ENCODE measurements around the gene YPEL4. TPM values are rescaled to one million over a fixed set of nuclear protein-coding genes. Genes with fewer than 3 reads are reported as not detected.
A peak's percentile ranks its signal among the peaks of the same experiment; 100 is the strongest.
"Not testable (repeated sequence)": the region's sequence is repeated elsewhere in the genome, so short reads cannot be mapped to it uniquely, and the experiment has no call there.

YPEL4 gene
- total RNA-seq, 3 donors from 2014 or later: 0.39 to 2.4 (median 0.58) TPM

- H3K9me3 ChIP-seq: no peaks in the 10 kb centered on the region
- DNase-seq: no peak
- intact Hi-C loops (cut with DNase I, micrococcal nuclease): no loop called here
- peaks cover 4% of the 10 kb centered on the region for H3K36me3 ChIP-seq (ENCODE audit: low read depth)
- peaks cover 8% of the 10 kb centered on the region for H3K4me1 ChIP-seq (ENCODE audit: low read depth)
- no peak for TF ChIP-seq CTCF (IDR thresholded peaks at IDR 0.05)
- H3K4me3 ChIP-seq: peak overlapping the region; percentile 25
- peak; percentile 4 for ATAC-seq
These were observed 7.1 kb upstream of the YPEL4 start for GRCh38 chr11:57656885-57657193.

DNA sequence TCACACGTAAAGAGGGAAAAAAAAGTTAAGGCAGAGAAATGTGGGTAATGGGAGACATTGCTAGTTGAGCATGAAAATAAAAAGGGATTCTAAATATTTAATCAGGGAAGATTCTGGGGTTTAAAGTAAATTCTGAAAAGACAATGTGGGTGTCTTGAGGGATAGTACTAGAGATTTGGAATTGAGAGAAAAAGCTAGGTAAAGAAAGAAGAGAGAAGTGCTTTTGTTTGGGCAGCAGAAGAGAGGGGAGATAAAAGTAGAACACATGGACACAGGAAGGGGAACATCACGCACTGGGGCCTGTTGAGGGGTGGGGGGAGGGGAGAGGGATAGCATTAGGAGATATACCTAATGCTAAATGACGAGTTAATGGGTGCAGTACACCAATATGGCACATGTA is 3.5 kb upstream of the YPEL4 start:
- H3K36me3 ChIP-seq (ENCODE audit: low read depth): peaks cover 4% of the 10 kb centered on the region
- intact Hi-C loops (cut with DNase I, micrococcal nuclease): no loop called here
- ATAC-seq: no peak
- DNase-seq: no peak
- no peak for TF ChIP-seq CTCF (IDR thresholded peaks at IDR 0.05)
- peaks cover 3% of the 10 kb centered on the region for H3K4me1 ChIP-seq (ENCODE audit: low read depth)
- no peaks in the 10 kb centered on the region for H3K9me3 ChIP-seq
- H3K4me3 ChIP-seq: no peak overlapping the region

DNA sequence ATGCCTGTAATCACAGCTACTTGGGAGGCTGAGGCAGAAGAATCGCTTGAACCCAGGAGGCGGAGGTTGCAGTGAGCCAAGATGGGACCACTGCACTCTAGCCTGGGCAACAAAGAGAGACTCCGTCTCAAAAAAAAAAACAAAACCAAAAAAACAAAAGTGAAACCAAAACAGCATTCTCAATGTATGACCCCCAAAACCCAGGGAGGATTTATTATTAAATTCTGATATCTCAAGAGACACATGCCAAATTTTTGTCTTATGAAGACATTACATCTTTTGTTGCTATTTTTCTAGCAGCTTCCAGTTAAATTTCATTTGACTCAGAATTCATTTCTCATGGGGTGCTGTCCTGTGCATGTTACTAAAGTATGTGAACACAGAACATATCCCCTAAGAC is 3.0 kb upstream of the YPEL4 start:
- DNase-seq (no peak), ATAC-seq (no peak)
- Histone ChIP-seq H3K4me1 (ENCODE audit: low read depth) (peaks cover 3% of the 10 kb centered on the region), H3K4me3 (no peak overlapping the region), H3K9me3 (no peaks in the 10 kb centered on the region), H3K36me3 (ENCODE audit: low read depth) (peaks cover 4% of the 10 kb centered on the region)
- intact Hi-C loops (cut with DNase I, micrococcal nuclease): no loop called here
- TF ChIP-seq CTCF (IDR thresholded peaks at IDR 0.05): no peak

DNA sequence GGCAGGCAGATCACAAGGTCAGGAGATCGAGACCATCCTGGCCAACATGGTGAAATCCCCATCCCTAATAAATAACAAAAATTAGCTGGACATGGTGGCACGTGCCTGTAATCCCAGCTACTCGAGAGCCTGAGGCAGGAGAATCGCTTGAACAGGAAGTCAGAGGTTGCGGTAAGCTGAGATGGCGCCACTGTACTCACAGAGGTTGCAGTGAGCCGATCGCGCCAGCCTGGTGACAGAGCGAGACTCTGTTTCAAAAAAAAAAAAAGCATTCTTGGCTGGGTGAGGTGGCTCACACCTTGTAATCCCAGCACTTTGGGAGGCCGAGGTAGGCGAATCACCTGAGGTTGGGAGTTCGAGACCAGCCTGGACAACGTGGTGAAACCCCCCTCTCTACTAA is 2.5 kb upstream of the YPEL4 start:
- DNase-seq; intact Hi-C loops (cut with DNase I, micrococcal nuclease); H3K36me3 ChIP-seq (ENCODE audit: low read depth); H3K4me1 ChIP-seq (ENCODE audit: low read depth); ATAC-seq; H3K4me3 ChIP-seq; H3K9me3 ChIP-seq: not testable (repeated sequence)

DNA sequence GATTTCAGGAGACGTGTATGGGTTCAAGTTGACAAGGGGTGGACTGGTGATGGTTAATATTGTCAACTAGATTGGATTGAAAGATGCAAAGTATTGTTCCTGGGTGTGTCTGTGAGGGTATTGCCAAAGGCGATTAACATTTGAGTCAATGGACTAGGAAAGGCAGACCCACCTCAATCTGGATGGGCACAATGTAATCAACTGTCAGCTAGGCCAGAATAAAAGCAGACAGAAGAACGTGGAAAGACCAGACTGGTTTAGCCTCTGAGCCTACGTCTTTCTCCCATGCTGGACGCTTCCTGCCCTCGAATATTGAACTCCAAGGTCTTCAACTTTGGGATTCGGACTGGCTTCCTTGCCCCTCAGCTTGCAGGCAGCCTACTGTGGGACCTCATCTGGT is 1.7 kb upstream of the YPEL4 start:
- Histone ChIP-seq H3K9me3 (no peaks in the 10 kb centered on the region), H3K4me1 (ENCODE audit: low read depth) (peaks cover 1% of the 10 kb centered on the region), H3K36me3 (ENCODE audit: low read depth) (no peaks in the 10 kb centered on the region), H3K4me3 (no peak overlapping the region)
- DNase-seq: no peak
- no peak for ATAC-seq
- no peak for TF ChIP-seq CTCF (IDR thresholded peaks at IDR 0.05)
- intact Hi-C loops (cut with DNase I, micrococcal nuclease): no loop called here

- Histone ChIP-seq H3K9me3 (no peaks in the 10 kb centered on the region), H3K36me3 (ENCODE audit: low read depth) (no peaks in the 10 kb centered on the region), H3K4me3 (no peak overlapping the region), H3K4me1 (ENCODE audit: low read depth) (no peaks in the 10 kb centered on the region)
- DNase-seq (no peak), ATAC-seq (no peak)
- intact Hi-C loops (cut with DNase I, micrococcal nuclease): no loop called here
- TF ChIP-seq CTCF (IDR thresholded peaks at IDR 0.05): no peak
These were observed 1.0 kb upstream of the YPEL4 start for GRCh38 chr11:57650739-57651090.

All from mucosa of descending colon (tissue), 3 donors.